BLaER1 treated with 17β-estradiol and CSF1 and Interleukin-3, amounts not matched to agents 10 nM and 100 nM (cell line): Measurements from ENCODE around the gene FNDC3B.
A peak's percentile ranks its signal among the peaks of the same experiment; 100 is the strongest.

Source experiments
- H3K27ac ChIP-seq, 11 experiments: shearing (Covaris generic); formaldehyde crosslinking; 2 replicates each; pipeline ENCODE4 v1.8.1; 2022
- H3K27me3 ChIP-seq, 11 experiments: shearing (Covaris generic); formaldehyde crosslinking; 2 replicates each; pipeline ENCODE4 v1.8.1; 2022
- H3K36me3 ChIP-seq, 11 experiments: shearing (Covaris generic); formaldehyde crosslinking; 2 replicates each; pipeline ENCODE4 v1.8.1; 2022
- H3K4me1 ChIP-seq, 10 experiments: shearing (Covaris generic); formaldehyde crosslinking; 2 replicates each; pipeline ENCODE4 v1.8.1; 2022
- H3K4me2 ChIP-seq, 11 experiments: shearing (Covaris generic); formaldehyde crosslinking; 2 replicates each; pipeline ENCODE4 v1.8.1; 2022
- H3K4me3 ChIP-seq, 10 experiments: shearing (Covaris generic); formaldehyde crosslinking; 2 replicates each; pipeline ENCODE4 v1.8.1; 2022
- H3K9ac ChIP-seq, 11 experiments: shearing (Covaris generic); formaldehyde crosslinking; 2 replicates each; pipeline ENCODE4 v1.8.1; 2022
- H3K9me3 ChIP-seq, 11 experiments: shearing (Covaris generic); formaldehyde crosslinking; replicated peaks in 1 of 11; 2 replicates each; pipeline ENCODE4 v1.8.1; 2022
- H4K20me1 ChIP-seq, 11 experiments: shearing (Covaris generic); formaldehyde crosslinking; 2 replicates each; pipeline ENCODE4 v1.8.1; 2022
- Cebpa-rat ChIP-seq, 11 experiments: shearing (Covaris generic); IDR thresholded peaks; 2 replicates each; pipeline ENCODE4 v1.8.1; 2022

The FNDC3B gene

DNA sequence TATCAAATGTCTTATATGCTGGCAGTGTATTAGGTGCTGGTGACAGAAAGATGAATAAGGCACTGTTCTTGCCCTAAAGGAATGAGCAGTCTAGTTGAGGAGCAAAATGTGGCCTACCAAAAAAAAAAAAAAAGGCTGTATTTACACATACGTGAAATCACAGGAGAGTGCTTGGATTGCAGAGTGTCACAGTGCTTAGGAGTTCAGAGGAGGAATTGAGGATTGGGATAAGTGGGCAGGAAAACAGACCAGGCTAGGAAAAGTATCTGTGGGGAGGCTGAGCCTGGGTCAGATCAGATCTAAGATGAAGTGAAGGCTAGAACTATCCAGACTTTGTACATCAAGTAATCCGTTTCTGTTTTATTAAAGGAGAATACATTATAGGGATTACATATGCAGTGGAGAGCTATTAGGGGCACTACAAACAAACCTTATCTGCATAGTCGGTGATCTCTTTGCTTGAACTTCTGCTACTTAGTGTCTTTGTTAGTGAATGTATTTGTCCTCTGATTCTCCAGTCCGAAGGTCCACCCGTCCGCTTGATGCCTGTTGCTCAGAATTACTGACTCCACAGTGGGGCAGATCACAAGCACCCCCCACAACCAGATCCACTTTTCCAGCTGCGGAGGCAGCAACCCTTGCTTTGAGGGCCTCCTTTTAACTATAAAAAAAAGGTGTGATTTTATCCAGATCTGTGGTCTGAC, 80.0 kb downstream of the FNDC3B start:
- H3K9me3 ChIP-seq: no peaks in the 10 kb centered on the region
- H4K20me1 ChIP-seq: peaks cover 0 to 52% (median 11%) of the 10 kb centered on the region in 11 experiments; a peak in 14 of 22 replicates
- no peak overlapping the region for H3K9ac ChIP-seq
- no peak for TF ChIP-seq Cebpa-rat (IDR thresholded peaks at IDR 0.05)
- no peaks in the 10 kb centered on the region for H3K27me3 ChIP-seq
- peaks cover 0 to 13% (median 0%) of the 10 kb centered on the region in 10 experiments; a peak in 5 of 20 replicates for H3K4me1 ChIP-seq
- H3K4me3 ChIP-seq: no peak overlapping the region
- H3K4me2 ChIP-seq: no peak overlapping the region
- H3K27ac ChIP-seq: no peak overlapping the region
- peaks cover 38 to 99% (median 71%) of the 10 kb centered on the region in 11 experiments for H3K36me3 ChIP-seq

DNA sequence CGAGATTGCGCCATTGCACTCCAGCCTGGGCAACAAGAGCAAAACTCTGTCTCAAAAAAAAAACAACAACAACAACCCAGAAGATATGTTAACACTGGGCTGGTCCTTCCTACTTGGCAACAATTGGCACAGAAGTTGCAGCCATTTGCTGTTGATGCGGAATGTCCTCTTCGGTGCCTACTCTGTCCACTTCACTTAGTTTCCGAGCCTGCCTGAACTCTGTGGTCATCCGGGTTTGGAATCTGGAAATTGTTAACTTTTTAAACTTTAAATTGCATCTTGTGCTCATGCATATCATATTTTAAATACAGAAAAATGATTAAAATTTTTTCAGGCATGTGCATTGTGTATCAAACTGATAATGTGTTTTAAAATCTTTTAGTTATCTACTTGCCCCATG, 81.5 kb downstream of the FNDC3B start:
- H3K9me3 ChIP-seq: no peaks in the 10 kb centered on the region; a peak in 1 of 22 replicates
- H3K36me3 ChIP-seq: peaks cover 37 to 99% (median 65%) of the 10 kb centered on the region in 11 experiments
- H3K27me3 ChIP-seq: no peaks in the 10 kb centered on the region
- no peak overlapping the region for H3K27ac ChIP-seq
- H3K9ac ChIP-seq: no peak overlapping the region
- H3K4me2 ChIP-seq: no peak overlapping the region
- no peak overlapping the region for H3K4me3 ChIP-seq
- TF ChIP-seq Cebpa-rat (IDR thresholded peaks at IDR 0.05): no peak
- peaks cover 0 to 40% (median 7%) of the 10 kb centered on the region in 11 experiments; a peak in 10 of 22 replicates for H4K20me1 ChIP-seq
- peaks cover 0 to 19% (median 0%) of the 10 kb centered on the region in 10 experiments; a peak in 7 of 20 replicates for H3K4me1 ChIP-seq

DNA sequence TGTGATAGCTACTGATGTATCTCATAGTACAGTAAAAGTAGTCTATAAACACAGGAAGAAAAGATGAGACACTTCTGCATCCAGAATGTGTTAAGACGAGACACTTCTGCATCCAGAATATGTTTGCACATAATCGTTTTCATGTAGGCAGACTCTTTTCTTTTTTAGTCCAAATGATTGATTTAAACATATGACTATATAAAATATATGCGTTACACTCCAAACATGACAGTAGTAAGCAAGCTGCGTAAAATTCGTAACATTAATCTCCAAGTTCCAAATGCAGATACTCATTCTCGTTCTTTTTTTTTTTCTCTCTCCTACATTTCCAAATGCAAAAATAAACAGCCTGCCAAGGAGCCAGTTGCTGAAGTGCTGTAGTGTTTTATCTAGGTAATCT, 82.6 kb downstream of the FNDC3B start:
- peaks cover 32 to 96% (median 65%) of the 10 kb centered on the region in 11 experiments; a peak in 21 of 22 replicates for H3K36me3 ChIP-seq
- peaks cover 0 to 29% (median 2%) of the 10 kb centered on the region in 10 experiments; a peak in 8 of 20 replicates for H3K4me1 ChIP-seq

DNA sequence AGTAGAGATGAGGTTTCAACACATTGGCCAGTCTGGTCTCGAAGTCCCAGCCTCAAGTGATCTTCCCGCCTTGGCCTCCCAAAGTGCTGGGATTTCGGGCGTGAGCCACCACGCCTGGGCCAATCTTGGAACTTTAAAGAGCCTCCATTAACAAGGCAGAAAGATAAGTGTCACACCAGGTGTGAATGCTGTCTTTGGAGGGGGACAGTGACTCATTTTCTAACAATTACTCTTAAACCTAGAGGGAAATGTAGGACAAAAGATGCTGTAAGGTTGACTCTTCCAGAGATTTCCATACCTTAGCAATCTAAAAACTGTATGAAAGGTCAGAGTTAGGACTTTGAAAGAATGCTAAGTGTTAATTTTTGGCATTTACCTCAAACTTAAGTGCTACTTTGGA, 84.9 kb downstream of the FNDC3B start:
- peaks cover 27 to 87% (median 57%) of the 10 kb centered on the region in 11 experiments; a peak in 21 of 22 replicates for H3K36me3 ChIP-seq
- peaks cover 0 to 45% (median 7%) of the 10 kb centered on the region in 11 experiments; a peak in 9 of 22 replicates for H4K20me1 ChIP-seq
- H3K27me3 ChIP-seq: no peaks in the 10 kb centered on the region
- no peaks in the 10 kb centered on the region; a peak in 1 of 22 replicates for H3K9me3 ChIP-seq
- no peak for TF ChIP-seq Cebpa-rat (IDR thresholded peaks at IDR 0.05)
- H3K9ac ChIP-seq: no peak overlapping the region
- peaks cover 0 to 52% (median 24%) of the 10 kb centered on the region in 10 experiments; a peak in 18 of 20 replicates for H3K4me1 ChIP-seq
- 0 out of 22 replicates have a peak overlapping the region, but pooled peaks of 1 of the 11 experiments have one; percentile 25 for H3K27ac ChIP-seq
- no peak overlapping the region for H3K4me3 ChIP-seq
- no peak overlapping the region for H3K4me2 ChIP-seq

More for the DNA sequence above, 82.6 kb downstream of the FNDC3B start:
- H4K20me1 ChIP-seq: peaks cover 0 to 44% (median 7%) of the 10 kb centered on the region in 11 experiments; a peak in 9 of 22 replicates
- no peaks in the 10 kb centered on the region; a peak in 1 of 22 replicates for H3K9me3 ChIP-seq
- H3K27me3 ChIP-seq: no peaks in the 10 kb centered on the region
- H3K27ac ChIP-seq: no peak overlapping the region
- no peak for TF ChIP-seq Cebpa-rat (IDR thresholded peaks at IDR 0.05)
- H3K4me3 ChIP-seq: no peak overlapping the region
- no peak overlapping the region for H3K4me2 ChIP-seq
- H3K9ac ChIP-seq: no peak overlapping the region

DNA sequence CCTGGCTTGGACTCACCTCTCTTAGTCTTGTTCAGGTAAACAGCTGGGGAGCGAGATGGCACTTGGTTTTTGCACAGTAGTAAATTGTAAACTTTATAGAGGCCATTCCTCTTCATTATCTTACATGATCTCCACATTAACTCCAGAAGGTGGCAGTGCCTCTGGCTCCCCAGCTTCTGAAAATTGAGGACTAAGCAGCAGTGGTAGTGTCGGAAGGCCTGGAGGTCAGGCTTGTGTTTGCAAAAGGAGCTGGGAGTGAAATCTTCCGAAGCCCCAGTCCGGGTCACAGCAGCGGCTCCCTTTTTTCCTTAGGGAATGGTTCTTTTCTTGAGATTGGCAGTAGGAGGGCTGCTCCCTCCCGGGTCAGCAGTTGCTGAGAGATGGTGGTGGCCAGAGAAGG, 85.7 kb downstream of the FNDC3B start:
- no peak overlapping the region for H3K4me3 ChIP-seq
- no peak for TF ChIP-seq Cebpa-rat (IDR thresholded peaks at IDR 0.05)
- H4K20me1 ChIP-seq: peaks cover 0 to 40% (median 3%) of the 10 kb centered on the region in 11 experiments; a peak in 6 of 22 replicates
- H3K27ac ChIP-seq: 0 out of 22 replicates have a peak overlapping the region, but pooled peaks of 1 of the 11 experiments have one; percentile 9
- no peaks in the 10 kb centered on the region; a peak in 1 of 22 replicates for H3K9me3 ChIP-seq
- H3K36me3 ChIP-seq: peaks cover 22 to 79% (median 49%) of the 10 kb centered on the region in 11 experiments; a peak in 21 of 22 replicates
- no peak overlapping the region for H3K9ac ChIP-seq
- no peaks in the 10 kb centered on the region for H3K27me3 ChIP-seq
- H3K4me1 ChIP-seq: peaks cover 4 to 56% (median 29%) of the 10 kb centered on the region in 10 experiments; a peak in 18 of 20 replicates
- H3K4me2 ChIP-seq: peak overlapping the region in 2 of 11 experiments; percentile 9 to 92; a peak in 2 of 22 replicates

DNA sequence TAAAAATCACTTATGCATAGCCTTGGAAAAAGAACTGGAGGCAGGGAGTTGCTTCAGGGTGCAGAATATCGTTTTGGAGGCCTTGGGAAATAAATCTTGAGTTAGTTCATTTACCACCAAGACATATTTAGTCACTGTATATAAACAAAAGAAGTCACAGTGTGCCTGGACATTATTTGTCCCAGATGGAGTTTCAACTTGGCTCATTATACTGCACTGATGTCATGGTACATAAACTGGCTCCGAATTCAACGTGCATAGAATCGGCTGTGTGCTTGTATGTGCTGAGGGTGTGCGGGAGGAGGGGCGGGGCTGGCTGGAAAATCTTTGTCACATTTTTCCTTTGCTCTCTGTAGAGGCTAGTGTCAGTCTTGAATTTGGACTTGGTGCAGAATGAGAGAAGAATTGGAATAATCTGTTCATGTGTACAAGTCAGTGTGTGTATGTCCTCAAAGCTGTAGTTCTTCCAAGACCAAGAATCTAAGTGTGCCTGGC, 86.6 kb downstream of the FNDC3B start:
- Histone ChIP-seq H3K4me3 (no peak overlapping the region), H3K4me1 (peaks cover 4 to 66% (median 38%) of the 10 kb centered on the region in 10 experiments; a peak in 18 of 20 replicates), H3K9me3 (peaks cover 0 to 8% (median 0%) of the 10 kb centered on the region in 11 experiments; a peak in 2 of 22 replicates), H4K20me1 (peaks cover 0 to 34% (median 0%) of the 10 kb centered on the region in 11 experiments; a peak in 4 of 22 replicates), H3K27me3 (no peaks in the 10 kb centered on the region), H3K36me3 (peaks cover 22 to 71% (median 46%) of the 10 kb centered on the region in 11 experiments; a peak in 21 of 22 replicates), H3K4me2 (peak overlapping the region in 2 of 11 experiments; percentile 82 to 92; a peak in 4 of 22 replicates), H3K9ac (no peak overlapping the region), H3K27ac (peak overlapping the region in 5 of 11 experiments; percentile 84 to 99 (median 92); a peak in 2 of 22 replicates)
- TF ChIP-seq Cebpa-rat (IDR thresholded peaks at IDR 0.05): no peak

DNA sequence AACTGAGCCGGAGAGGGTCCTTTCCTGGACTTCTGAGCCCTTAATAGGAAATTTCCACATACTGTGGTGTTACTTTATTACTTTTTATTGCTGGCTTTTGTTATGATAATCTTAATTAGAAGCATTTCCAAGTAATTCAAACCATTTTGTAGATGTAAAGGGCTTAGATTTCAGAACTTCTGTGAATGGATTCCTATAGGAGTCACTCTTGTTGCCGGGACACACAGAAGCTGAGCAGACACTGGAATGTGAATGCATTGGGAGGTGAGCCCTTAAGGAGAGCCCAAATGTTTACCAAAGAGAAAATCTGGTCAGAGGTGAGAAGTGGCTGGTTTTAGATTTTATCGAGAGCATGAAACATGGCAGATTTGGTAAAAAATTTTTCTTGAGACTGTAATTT, 87.4 kb downstream of the FNDC3B start:
- H3K9ac ChIP-seq: no peak overlapping the region
- peak overlapping the region in 4 of 11 experiments; percentile 82 to 92 (median 86); a peak in 8 of 22 replicates for H3K4me2 ChIP-seq
- no peaks in the 10 kb centered on the region for H3K27me3 ChIP-seq
- peaks cover 0 to 10% (median 0%) of the 10 kb centered on the region in 11 experiments; a peak in 2 of 22 replicates for H3K9me3 ChIP-seq
- peak overlapping the region in 6 of 11 experiments; percentile 79 to 99 (median 92); a peak in 7 of 22 replicates for H3K27ac ChIP-seq
- peaks cover 4 to 73% (median 43%) of the 10 kb centered on the region in 10 experiments; a peak in 18 of 20 replicates for H3K4me1 ChIP-seq
- H4K20me1 ChIP-seq: peaks cover 0 to 29% (median 0%) of the 10 kb centered on the region in 11 experiments; a peak in 4 of 22 replicates
- peaks cover 22 to 70% (median 45%) of the 10 kb centered on the region in 11 experiments; a peak in 21 of 22 replicates for H3K36me3 ChIP-seq
- no peak overlapping the region for H3K4me3 ChIP-seq
- TF ChIP-seq Cebpa-rat (IDR thresholded peaks at IDR 0.05): no peak

DNA sequence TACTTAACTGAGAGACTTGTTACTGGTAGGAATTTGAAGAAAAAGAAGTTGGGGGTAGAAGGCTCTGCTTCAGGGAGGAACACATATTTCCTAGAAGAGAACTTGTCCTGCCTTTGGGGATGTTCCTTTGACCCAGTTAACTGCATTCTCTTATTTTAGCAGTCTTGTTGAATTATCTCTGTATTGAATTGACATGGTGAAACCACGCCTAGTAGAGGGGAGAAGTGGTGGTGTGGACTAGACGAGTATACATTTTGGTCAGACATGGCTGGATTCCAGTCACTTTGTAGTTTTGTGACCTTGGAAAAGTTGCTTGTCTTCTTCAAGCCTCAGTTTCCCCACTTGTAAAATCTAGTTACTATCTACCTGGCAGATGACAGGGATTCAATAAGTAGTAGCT, 87.8 kb downstream of the FNDC3B start:
- H3K4me3 ChIP-seq: no peak overlapping the region
- no peaks in the 10 kb centered on the region for H3K27me3 ChIP-seq
- H3K36me3 ChIP-seq: peaks cover 21 to 66% (median 41%) of the 10 kb centered on the region in 11 experiments; a peak in 21 of 22 replicates
- TF ChIP-seq Cebpa-rat (IDR thresholded peaks at IDR 0.05): no peak
- no peak overlapping the region for H3K9ac ChIP-seq
- peaks cover 4 to 77% (median 47%) of the 10 kb centered on the region in 10 experiments; a peak in 18 of 20 replicates for H3K4me1 ChIP-seq
- peaks cover 0 to 25% (median 0%) of the 10 kb centered on the region in 11 experiments; a peak in 4 of 22 replicates for H4K20me1 ChIP-seq
- peak overlapping the region in 7 of 11 experiments; percentile 12 to 99 (median 91); a peak in 9 of 22 replicates for H3K27ac ChIP-seq
- peak overlapping the region in 4 of 11 experiments; percentile 82 to 92 (median 86); a peak in 9 of 22 replicates for H3K4me2 ChIP-seq
- peaks cover 0 to 10% (median 0%) of the 10 kb centered on the region in 11 experiments; a peak in 2 of 22 replicates for H3K9me3 ChIP-seq
